LNCAP (cell line): Measurements from ENCODE around the gene METTL25.

Source experiments
- TF ChIP-seq, protein P1 (sequence below): fragments of 450-650 bp; IDR thresholded peaks from 2 replicates; pipeline ENCODE4 v1.5.1; 2017; ENCODE audit warnings: mild to moderate bottlenecking

METTL25 gene

DNA sequence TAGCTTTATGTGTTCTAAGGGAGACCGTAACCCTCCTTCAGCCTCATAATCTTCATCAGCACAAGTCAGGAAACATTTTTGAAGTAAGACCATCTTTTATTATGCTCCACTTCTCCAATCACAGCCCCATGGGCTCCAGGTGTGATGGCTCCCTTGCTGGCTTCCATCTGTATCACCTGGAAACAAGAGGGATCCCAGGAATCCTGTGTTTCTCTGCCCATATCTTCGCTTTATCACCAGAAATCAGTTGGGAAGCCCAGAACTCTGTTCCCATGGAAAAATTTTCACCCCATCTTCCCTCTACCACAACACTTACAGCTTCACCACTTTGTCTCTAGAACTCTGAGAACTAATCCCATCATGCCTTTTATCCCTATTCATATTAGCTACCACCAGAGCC is 68.3 kb downstream of the METTL25 start:
- TF ChIP-seq, protein P1, sequence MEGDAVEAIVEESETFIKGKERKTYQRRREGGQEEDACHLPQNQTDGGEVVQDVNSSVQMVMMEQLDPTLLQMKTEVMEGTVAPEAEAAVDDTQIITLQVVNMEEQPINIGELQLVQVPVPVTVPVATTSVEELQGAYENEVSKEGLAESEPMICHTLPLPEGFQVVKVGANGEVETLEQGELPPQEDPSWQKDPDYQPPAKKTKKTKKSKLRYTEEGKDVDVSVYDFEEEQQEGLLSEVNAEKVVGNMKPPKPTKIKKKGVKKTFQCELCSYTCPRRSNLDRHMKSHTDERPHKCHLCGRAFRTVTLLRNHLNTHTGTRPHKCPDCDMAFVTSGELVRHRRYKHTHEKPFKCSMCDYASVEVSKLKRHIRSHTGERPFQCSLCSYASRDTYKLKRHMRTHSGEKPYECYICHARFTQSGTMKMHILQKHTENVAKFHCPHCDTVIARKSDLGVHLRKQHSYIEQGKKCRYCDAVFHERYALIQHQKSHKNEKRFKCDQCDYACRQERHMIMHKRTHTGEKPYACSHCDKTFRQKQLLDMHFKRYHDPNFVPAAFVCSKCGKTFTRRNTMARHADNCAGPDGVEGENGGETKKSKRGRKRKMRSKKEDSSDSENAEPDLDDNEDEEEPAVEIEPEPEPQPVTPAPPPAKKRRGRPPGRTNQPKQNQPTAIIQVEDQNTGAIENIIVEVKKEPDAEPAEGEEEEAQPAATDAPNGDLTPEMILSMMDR: no peak

DNA sequence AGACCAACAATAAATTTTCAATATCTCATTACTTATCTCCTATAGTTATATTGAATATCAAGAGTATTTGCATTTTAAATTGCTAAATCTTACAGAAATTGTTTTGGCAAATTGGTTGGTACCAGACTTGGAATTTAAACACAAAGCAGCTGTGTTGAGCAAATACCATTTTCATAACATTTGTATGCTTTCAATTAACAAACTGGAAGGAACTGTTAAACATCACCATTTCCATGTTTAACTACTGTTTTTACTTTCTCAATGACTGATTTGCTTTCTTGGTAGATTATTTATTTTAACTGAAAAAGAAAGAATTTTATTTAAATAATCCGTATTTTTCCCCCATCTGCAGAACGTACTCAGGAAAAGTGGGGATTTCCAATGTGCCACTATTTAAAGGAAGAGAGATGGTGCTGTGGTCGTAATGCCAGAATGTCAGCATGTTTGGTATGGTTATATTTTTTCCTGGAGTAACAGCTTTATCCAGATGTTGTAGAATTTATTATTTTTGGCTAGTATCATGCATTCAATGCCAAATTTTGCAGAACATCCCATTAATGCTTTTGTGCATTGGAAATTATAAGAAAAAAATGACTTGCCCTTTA is 72.3 kb downstream of the METTL25 start:
- TF ChIP-seq, protein P1: no peak

DNA sequence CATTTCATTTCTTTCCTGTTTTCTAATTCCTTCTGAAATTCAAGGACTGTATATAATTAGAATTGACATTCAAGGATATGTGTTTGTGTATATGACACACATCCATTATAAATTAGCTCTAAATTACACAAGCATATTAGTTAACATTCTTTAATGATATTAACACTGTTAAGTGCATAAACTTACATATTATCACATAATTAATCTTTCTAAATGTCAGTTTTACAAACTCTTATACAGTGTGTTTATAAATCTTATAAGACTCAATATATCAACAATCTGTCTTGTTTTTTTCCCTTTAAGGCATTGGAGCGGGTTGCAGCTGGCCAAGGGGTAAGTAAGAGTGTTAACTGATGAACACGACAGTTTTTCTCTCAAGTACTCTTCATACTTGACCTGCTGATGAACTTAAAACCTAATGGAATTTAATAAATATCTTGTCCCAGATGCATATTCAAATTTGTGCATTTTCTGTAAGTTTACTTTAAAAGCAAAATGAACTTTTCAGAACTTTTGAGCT is 76.1 kb downstream of the METTL25 start:
- TF ChIP-seq, protein P1: no peak

DNA sequence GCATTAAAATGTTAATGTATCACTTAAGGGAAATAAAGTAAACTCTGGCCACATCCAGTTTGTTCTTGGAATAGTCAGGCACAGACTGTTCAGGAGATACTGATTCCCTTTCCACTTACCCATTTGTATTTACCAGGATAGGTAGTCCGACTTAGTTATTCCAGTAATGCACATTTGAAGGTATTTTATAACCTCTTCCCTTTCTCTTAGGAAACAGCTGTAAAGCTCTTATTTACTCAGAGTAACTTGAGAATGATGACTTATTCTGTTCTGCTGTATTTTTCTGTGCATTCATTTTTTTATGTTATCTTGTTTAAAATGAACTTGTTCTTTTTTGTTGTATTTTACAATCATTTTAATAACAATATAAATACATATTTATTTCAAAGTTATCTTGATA is 78.0 kb downstream of the METTL25 start:
- TF ChIP-seq, protein P1: no peak

DNA sequence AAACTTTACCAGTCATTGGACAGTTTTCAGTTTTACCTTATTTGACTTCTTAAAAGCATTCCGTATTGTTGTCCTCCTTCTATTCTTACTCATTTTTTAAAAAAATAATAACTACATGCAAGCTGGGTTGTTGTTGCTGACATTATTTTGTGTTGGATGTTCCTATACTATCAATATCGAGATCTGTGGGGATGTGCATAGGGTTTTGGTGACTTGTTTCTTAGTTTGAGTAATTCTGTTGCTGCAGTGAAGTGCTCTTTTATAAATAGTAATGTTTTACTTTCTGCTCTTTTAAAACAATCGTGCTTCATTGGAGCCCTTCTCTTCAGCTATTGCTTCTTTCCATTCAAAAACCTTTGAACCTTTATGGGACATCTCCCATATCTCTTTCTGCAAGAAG is 79.4 kb downstream of the METTL25 start:
- TF ChIP-seq, protein P1: no peak

DNA sequence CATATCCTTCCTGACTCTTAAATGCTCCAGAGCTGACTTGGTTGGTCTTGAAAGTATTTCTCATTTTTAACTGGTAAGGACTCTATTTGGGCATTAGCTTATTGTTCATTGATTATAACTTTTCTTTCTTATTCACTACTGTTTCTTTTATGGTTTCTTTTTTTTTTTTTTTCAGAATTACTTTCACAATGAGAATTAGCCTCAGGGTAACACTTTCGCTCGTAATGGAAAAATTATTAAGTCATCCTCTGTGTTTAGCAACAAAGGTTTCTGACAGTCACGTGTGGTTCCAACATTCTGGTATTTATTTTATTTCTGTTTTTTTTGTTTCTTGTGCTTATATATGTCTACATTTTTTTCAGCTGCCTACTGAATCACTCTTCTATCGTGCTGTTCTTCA is 80.0 kb downstream of the METTL25 start:
- TF ChIP-seq, protein P1: no peak

DNA sequence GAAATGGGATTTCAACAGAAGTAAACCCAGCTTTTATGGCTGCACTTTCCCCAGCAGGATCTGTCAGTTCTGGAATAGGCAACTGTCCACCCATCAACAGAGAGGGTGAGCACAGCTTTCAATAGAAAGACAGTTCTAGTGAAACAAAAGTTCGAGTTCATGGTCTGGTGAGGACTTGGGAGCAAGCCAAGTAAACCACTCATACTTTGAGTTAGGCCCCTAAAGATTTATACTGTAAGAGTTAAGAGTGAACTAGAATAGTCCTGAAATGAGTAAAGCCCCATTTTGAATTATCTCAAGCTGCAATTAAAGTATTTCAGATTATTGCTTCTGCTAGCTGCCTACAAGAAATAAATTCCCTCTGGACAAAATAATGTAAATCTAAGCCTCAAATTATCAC is 82.6 kb downstream of the METTL25 start:
- TF ChIP-seq, protein P1: no peak
